WTC11 (cell line): ENCODE results near the gene CLDND2. TPM values are rescaled to one million over a fixed set of nuclear protein-coding genes. Genes with fewer than 3 reads are reported as not detected.

ENCODE experiments used
- ATAC-seq: fragments of 200-7000 bp; cut with Tn5 transposase; 2 replicates; pipeline ENCODE4 v1.10.0; 2021; ENCODE audit warnings: mild to moderate bottlenecking, moderate library complexity
- CTCF ChIA-PET: fragments of 300-600 bp; sonication (Branson Sonifier 250); formaldehyde crosslinking; loops from one replicate; lab custom pipeline; 2021; ENCODE audit warnings: antibody characterized with exemption; lab: Charles Lee
- POLR2A ChIA-PET: fragments of 350-600 bp; sonication (Branson Sonifier 250); formaldehyde crosslinking; loops from one replicate; lab custom pipeline; 2021; ENCODE audit warnings: antibody characterized with exemption; lab: Charles Lee
- DNase-seq: peaks from one replicate; pipeline ENCODE4 v3.0.0; 2021; ENCODE audit warnings: low spot score
- H3K27ac Mint-ChIP-seq: 2 replicates; pipeline ENCODE4 v1.8.0; 2021; ENCODE audit warnings: mixed read lengths
- H3K27me3 Mint-ChIP-seq: 2 replicates; pipeline ENCODE4 v1.8.0; 2021; ENCODE audit warnings: low read depth, mild to moderate bottlenecking, moderate library complexity, mixed read lengths
- H3K36me3 Mint-ChIP-seq: 2 replicates; pipeline ENCODE4 v1.8.0; 2021; ENCODE audit warnings: mixed read lengths
- H3K4me1 Mint-ChIP-seq: 2 replicates; pipeline ENCODE4 v1.8.0; 2022; ENCODE audit warnings: mixed read lengths
- H3K4me3 Mint-ChIP-seq: 2 replicates; pipeline ENCODE4 v1.8.0; 2021; ENCODE audit warnings: mild to moderate bottlenecking, moderate library complexity, mixed read lengths
- H3K9me3 Mint-ChIP-seq: 2 replicates; pipeline ENCODE4 v1.8.0; 2021; ENCODE audit warnings: mixed read lengths
- CREB1 ChIP-seq: sonication (generic); formaldehyde crosslinking; IDR thresholded peaks from 2 replicates; pipeline ENCODE4 v1.8.0; 2023; ENCODE audit warnings: mild to moderate bottlenecking, missing genetic modification reagents
- ESRRA ChIP-seq: sonication (generic); formaldehyde crosslinking; IDR thresholded peaks from 2 replicates; pipeline ENCODE4 v1.8.1; 2022; ENCODE audit warnings: mild to moderate bottlenecking, missing genetic modification reagents, borderline replicate concordance
- HMGA2 ChIP-seq: fragments of 250-450 bp; sonication (Bioruptor Pico); IDR thresholded peaks from 2 replicates; pipeline ENCODE4 v1.4.0; 2021; ENCODE audit warnings: mild to moderate bottlenecking, moderate library complexity
- JUN ChIP-seq: sonication (generic); formaldehyde crosslinking; IDR thresholded peaks from 2 replicates; pipeline ENCODE4 v1.8.0; 2023; ENCODE audit warnings: mild to moderate bottlenecking, missing genetic modification reagents
- KAT7 ChIP-seq: sonication (generic); formaldehyde crosslinking; IDR thresholded peaks from 2 replicates; pipeline ENCODE4 v1.8.1; 2023; ENCODE audit warnings: missing genetic modification reagents, mild to moderate bottlenecking, borderline replicate concordance
- MXD4 ChIP-seq: fragments of 250-450 bp; sonication (Bioruptor Pico); IDR thresholded peaks from 2 replicates; pipeline ENCODE4 v1.8.0; 2021; ENCODE audit warnings: mild to moderate bottlenecking, moderate library complexity, borderline replicate concordance
- NFATC4 ChIP-seq: fragments of 250-450 bp; sonication (Bioruptor Pico); IDR thresholded peaks from 2 replicates; pipeline ENCODE4 v1.9.0; 2021; ENCODE audit warnings: mild to moderate bottlenecking
- NR3C1 ChIP-seq: sonication (generic); formaldehyde crosslinking; conservative IDR thresholded peaks from 2 replicates; pipeline ENCODE4 v1.8.1; 2023; ENCODE audit warnings: low read depth, mild to moderate bottlenecking, missing genetic modification reagents
- PREB ChIP-seq: sonication (generic); formaldehyde crosslinking; IDR thresholded peaks from 2 replicates; pipeline ENCODE4 v1.8.1; 2022; ENCODE audit warnings: mild to moderate bottlenecking, missing genetic modification reagents, moderate library complexity, borderline replicate concordance
- RORB ChIP-seq: fragments of 250-450 bp; sonication (Bioruptor Pico); IDR thresholded peaks from 2 replicates; pipeline ENCODE4 v1.9.0; 2021; ENCODE audit warnings: mild to moderate bottlenecking
- ZMAT4 ChIP-seq: fragments of 250-450 bp; sonication (Bioruptor Pico); IDR thresholded peaks from 2 replicates; pipeline ENCODE4 v1.9.0; 2021; ENCODE audit warnings: mild to moderate bottlenecking
- ZNF263 ChIP-seq: sonication (generic); formaldehyde crosslinking; IDR thresholded peaks from 2 replicates; pipeline ENCODE4 v1.8.1; 2022; ENCODE audit warnings: low read depth, mild to moderate bottlenecking, moderate library complexity, missing genetic modification reagents
- ZNF317 ChIP-seq: sonication (generic); formaldehyde crosslinking; IDR thresholded peaks from 2 replicates; pipeline ENCODE4 v1.8.1; 2023; ENCODE audit warnings: low read depth, mild to moderate bottlenecking, moderate library complexity, missing genetic modification reagents, borderline replicate concordance
- ZNF671 ChIP-seq: fragments of 250-450 bp; sonication (Bioruptor Pico); IDR thresholded peaks from 2 replicates; pipeline ENCODE4 v1.8.0; 2021; ENCODE audit warnings: mild to moderate bottlenecking
- total RNA-seq: library from RNA; stranded (reverse); gene quantifications from 3 replicates; pipeline ENCODE4 v1.2.3, GENCODE V29; 2021
- TF ChIP-seq, protein P1 (sequence below): sonication (generic); formaldehyde crosslinking; IDR thresholded peaks from 2 replicates; pipeline ENCODE4 v1.8.0; 2022; ENCODE audit warnings: missing genetic modification reagents
- TF ChIP-seq, protein P2 (sequence below): fragments of 250-450 bp; sonication (Bioruptor Pico); IDR thresholded peaks from 2 replicates; pipeline ENCODE4 v1.9.0; 2021; ENCODE audit warnings: moderate library complexity, mild to moderate bottlenecking, inconsistent platforms, borderline replicate concordance
- TF ChIP-seq, protein P3 (sequence below): sonication (generic); formaldehyde crosslinking; IDR thresholded peaks from 2 replicates; pipeline ENCODE4 v1.8.1; 2023; ENCODE audit warnings: mild to moderate bottlenecking, missing genetic modification reagents, borderline replicate concordance
- TF ChIP-seq, protein P4 (sequence below): sonication (generic); formaldehyde crosslinking; conservative IDR thresholded peaks from 2 replicates; pipeline ENCODE4 v1.8.1; 2022; ENCODE audit warnings: mild to moderate bottlenecking, missing genetic modification reagents
- TF ChIP-seq, protein P5 (sequence below): sonication (generic); formaldehyde crosslinking; conservative IDR thresholded peaks from 2 replicates; pipeline ENCODE4 v1.8.1; 2023; ENCODE audit warnings: mild to moderate bottlenecking, low read depth, missing genetic modification reagents, moderate library complexity

The CLDND2 gene
- total RNA-seq, 1 experiment from 2014 or later = 1.7 TPM

- TF ChIP-seq, protein P1, sequence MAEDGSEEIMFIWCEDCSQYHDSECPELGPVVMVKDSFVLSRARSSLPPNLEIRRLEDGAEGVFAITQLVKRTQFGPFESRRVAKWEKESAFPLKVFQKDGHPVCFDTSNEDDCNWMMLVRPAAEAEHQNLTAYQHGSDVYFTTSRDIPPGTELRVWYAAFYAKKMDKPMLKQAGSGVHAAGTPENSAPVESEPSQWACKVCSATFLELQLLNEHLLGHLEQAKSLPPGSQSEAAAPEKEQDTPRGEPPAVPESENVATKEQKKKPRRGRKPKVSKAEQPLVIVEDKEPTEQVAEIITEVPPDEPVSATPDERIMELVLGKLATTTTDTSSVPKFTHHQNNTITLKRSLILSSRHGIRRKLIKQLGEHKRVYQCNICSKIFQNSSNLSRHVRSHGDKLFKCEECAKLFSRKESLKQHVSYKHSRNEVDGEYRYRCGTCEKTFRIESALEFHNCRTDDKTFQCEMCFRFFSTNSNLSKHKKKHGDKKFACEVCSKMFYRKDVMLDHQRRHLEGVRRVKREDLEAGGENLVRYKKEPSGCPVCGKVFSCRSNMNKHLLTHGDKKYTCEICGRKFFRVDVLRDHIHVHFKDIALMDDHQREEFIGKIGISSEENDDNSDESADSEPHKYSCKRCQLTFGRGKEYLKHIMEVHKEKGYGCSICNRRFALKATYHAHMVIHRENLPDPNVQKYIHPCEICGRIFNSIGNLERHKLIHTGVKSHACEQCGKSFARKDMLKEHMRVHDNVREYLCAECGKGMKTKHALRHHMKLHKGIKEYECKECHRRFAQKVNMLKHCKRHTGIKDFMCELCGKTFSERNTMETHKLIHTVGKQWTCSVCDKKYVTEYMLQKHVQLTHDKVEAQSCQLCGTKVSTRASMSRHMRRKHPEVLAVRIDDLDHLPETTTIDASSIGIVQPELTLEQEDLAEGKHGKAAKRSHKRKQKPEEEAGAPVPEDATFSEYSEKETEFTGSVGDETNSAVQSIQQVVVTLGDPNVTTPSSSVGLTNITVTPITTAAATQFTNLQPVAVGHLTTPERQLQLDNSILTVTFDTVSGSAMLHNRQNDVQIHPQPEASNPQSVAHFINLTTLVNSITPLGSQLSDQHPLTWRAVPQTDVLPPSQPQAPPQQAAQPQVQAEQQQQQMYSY = no peak
- TF ChIP-seq, protein P2, sequence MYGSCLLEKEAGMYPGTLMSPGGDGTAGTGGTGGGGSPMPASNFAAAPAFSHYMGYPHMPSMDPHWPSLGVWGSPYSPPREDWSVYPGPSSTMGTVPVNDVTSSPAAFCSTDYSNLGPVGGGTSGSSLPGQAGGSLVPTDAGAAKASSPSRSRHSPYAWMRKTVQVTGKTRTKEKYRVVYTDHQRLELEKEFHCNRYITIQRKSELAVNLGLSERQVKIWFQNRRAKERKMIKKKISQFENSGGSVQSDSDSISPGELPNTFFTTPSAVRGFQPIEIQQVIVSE (CRISPR knock-in tag) = no peak
- TF ChIP-seq ZNF263 (CRISPR knock-in tag) (no peak), ZMAT4 (CRISPR knock-in tag) (no peak)
- TF ChIP-seq, protein P3, sequence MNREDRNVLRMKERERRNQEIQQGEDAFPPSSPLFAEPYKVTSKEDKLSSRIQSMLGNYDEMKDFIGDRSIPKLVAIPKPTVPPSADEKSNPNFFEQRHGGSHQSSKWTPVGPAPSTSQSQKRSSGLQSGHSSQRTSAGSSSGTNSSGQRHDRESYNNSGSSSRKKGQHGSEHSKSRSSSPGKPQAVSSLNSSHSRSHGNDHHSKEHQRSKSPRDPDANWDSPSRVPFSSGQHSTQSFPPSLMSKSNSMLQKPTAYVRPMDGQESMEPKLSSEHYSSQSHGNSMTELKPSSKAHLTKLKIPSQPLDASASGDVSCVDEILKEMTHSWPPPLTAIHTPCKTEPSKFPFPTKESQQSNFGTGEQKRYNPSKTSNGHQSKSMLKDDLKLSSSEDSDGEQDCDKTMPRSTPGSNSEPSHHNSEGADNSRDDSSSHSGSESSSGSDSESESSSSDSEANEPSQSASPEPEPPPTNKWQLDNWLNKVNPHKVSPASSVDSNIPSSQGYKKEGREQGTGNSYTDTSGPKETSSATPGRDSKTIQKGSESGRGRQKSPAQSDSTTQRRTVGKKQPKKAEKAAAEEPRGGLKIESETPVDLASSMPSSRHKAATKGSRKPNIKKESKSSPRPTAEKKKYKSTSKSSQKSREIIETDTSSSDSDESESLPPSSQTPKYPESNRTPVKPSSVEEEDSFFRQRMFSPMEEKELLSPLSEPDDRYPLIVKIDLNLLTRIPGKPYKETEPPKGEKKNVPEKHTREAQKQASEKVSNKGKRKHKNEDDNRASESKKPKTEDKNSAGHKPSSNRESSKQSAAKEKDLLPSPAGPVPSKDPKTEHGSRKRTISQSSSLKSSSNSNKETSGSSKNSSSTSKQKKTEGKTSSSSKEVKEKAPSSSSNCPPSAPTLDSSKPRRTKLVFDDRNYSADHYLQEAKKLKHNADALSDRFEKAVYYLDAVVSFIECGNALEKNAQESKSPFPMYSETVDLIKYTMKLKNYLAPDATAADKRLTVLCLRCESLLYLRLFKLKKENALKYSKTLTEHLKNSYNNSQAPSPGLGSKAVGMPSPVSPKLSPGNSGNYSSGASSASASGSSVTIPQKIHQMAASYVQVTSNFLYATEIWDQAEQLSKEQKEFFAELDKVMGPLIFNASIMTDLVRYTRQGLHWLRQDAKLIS (CRISPR knock-in tag) = no peak
- TF ChIP-seq, all 79 proteins: peak for 0
These were observed 6.9 kb upstream of the CLDND2 start (continued) for GRCh38 chr19:51375504-51376221.

GRCh38 chr19:51372649-51373504, 4.1 kb upstream of the CLDND2 start, which contains the start of gene NKG7:
Gene NKG7 (minus strand): TSS chr19:51372654. CDS start chr19:51372535, 119 bp downstream.
- ChIA-PET CTCF (no interaction called here), POLR2A (no interaction called here)
- H3K4me3 Mint-ChIP-seq = no peak within 1 kb of the TSS
- peaks cover 29% of the 10 kb centered on the region for H3K27me3 Mint-ChIP-seq
- ATAC-seq (no peak), DNase-seq (no peak)
- H3K9me3 Mint-ChIP-seq = no peaks in the 10 kb centered on the region
- H3K36me3 Mint-ChIP-seq = no peaks in the 10 kb centered on the region
- no peak within 1 kb of the TSS for H3K27ac Mint-ChIP-seq
- peaks cover 9% of the 10 kb centered on the region for H3K4me1 Mint-ChIP-seq
- no peak for TF ChIP-seq RORB (CRISPR knock-in tag)
- TF ChIP-seq ZNF263 (CRISPR knock-in tag) = no peak
- TF ChIP-seq HMGA2 = no peak
- TF ChIP-seq, protein P4, sequence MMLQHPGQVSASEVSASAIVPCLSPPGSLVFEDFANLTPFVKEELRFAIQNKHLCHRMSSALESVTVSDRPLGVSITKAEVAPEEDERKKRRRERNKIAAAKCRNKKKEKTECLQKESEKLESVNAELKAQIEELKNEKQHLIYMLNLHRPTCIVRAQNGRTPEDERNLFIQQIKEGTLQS (CRISPR knock-in tag) = no peak
- no peak for TF ChIP-seq ZNF317 (CRISPR knock-in tag)
- TF ChIP-seq ESRRA (CRISPR knock-in tag) = no peak
- no peak for TF ChIP-seq NR3C1 (CRISPR knock-in tag)
- no peak for TF ChIP-seq NFATC4 (CRISPR knock-in tag)
- no peak for TF ChIP-seq CREB1 (CRISPR knock-in tag)
- no peak for TF ChIP-seq JUN (CRISPR knock-in tag)
- TF ChIP-seq, protein P5, sequence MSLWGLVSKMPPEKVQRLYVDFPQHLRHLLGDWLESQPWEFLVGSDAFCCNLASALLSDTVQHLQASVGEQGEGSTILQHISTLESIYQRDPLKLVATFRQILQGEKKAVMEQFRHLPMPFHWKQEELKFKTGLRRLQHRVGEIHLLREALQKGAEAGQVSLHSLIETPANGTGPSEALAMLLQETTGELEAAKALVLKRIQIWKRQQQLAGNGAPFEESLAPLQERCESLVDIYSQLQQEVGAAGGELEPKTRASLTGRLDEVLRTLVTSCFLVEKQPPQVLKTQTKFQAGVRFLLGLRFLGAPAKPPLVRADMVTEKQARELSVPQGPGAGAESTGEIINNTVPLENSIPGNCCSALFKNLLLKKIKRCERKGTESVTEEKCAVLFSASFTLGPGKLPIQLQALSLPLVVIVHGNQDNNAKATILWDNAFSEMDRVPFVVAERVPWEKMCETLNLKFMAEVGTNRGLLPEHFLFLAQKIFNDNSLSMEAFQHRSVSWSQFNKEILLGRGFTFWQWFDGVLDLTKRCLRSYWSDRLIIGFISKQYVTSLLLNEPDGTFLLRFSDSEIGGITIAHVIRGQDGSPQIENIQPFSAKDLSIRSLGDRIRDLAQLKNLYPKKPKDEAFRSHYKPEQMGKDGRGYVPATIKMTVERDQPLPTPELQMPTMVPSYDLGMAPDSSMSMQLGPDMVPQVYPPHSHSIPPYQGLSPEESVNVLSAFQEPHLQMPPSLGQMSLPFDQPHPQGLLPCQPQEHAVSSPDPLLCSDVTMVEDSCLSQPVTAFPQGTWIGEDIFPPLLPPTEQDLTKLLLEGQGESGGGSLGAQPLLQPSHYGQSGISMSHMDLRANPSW = no peak
- no peak for TF ChIP-seq ZNF671
- TF ChIP-seq PREB = no peak
- no peak for TF ChIP-seq MXD4 (CRISPR knock-in tag)
- no peak for TF ChIP-seq KAT7 (CRISPR knock-in tag)
- TF ChIP-seq, protein P2 (CRISPR knock-in tag) = no peak
